NCI-H128 (cell line): Measurements from ENCODE around the gene C3AR1.
"Not testable (repeated sequence)": the region's sequence is repeated elsewhere in the genome, so short reads cannot be mapped to it uniquely, and the experiment has no call there.

ENCODE experiments used
- DNase-seq: peaks from one replicate; lab custom pipeline; 2025; ENCODE audit not compliant: unreplicated experiment; lab: John Stamatoyannopoulos, UW

The C3AR1 gene

GRCh38 chr12:8031017-8031416 lies 35.1 kb downstream of the C3AR1 start:
- DNase-seq: not testable (repeated sequence)

DNA sequence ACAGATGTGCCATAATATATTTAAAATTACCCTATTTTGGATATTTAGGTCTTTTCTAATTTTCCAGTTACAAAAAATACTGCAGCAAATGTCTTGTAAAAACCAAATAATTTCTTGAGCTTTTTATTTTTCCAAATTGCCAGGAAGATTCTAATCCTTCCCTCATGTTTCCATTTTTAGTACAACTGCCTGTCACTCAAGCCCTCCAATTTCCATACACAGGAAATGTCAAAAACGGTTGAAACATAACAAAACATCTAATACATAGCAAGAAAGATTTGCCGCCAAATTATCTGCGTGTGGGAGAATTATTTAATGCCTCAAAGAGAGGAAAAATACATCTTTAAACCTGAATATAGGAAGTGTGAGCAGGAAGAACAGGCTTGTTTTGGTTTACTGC lies 36.0 kb downstream of the C3AR1 start:
- no peak for DNase-seq

DNA sequence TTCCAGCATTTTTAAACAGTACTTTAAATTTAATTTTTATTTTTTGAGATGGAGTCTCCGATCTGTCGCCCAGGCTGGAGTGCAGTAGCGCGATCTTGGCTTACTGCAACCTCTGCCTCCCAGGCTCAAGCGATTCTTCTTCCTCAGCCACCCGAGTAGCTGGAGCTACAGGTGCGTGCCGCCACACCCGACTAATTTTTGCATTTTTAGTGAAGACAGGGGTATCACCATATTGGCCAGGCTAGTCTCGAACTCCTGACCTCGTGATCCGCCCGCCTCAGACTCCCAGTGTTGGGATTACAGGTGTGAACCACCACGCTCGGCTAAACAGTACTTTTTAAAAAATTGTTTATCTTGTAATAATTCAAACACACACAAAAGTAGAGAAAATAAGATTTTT lies 37.9 kb downstream of the C3AR1 start:
- DNase-seq: no peak

GRCh38 chr12:8027856-8028255 lies 38.3 kb downstream of the C3AR1 start:
- no peak for DNase-seq

DNA sequence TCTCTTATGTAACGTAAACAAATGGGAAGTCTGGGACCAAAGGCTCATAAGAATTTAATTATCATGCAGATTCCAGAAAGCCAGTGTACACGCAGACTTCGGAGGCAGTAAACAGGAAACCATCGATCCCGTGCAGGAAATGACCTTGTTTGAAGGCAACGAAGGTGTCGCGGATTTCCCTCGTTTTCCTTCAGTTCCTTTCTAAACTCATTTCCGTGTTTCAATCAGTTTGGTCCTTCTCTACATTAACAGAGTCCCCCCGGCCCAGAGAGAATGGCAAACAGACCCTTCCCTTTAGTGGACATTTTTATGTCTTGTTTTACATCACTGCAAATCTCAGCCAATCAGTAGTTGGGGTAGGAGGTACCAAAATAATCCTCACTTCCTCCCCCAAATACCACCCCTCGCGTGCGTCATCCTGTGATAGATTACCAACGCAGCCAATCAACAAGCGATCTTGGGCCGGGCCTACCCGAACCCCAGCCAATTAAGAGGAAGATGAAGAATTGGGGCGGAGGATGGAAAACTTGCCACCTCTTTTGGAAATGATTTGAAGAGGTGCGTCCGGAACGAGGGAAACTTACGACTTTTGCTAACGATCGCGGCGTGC lies 39.8 kb downstream of the C3AR1 start:
- DNase-seq: peak; percentile 97

- DNase-seq: peak; percentile 26
Measured at GRCh38 chr12:8018666-8019581, 47.2 kb downstream of the C3AR1 start.

DNA sequence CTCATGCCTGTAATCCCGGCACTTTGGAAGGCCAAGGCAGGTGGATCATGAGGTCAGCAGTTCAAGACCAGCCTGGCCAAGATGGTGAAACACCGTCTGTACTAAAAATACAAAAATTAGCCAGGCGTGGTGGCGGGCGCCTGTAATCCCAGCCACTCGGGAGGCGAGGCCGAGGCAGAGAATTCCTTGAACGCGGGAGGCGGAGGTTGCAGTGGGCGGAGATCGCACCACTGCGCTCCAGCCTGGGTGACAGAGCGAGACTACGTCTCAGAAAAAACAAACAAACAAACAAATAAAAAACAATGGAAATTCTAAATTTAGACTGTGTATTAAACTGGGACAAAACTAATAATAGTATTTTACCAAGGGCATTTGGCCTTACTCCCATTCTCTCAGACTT lies 47.9 kb downstream of the C3AR1 start:
- DNase-seq: not testable (repeated sequence)

DNA sequence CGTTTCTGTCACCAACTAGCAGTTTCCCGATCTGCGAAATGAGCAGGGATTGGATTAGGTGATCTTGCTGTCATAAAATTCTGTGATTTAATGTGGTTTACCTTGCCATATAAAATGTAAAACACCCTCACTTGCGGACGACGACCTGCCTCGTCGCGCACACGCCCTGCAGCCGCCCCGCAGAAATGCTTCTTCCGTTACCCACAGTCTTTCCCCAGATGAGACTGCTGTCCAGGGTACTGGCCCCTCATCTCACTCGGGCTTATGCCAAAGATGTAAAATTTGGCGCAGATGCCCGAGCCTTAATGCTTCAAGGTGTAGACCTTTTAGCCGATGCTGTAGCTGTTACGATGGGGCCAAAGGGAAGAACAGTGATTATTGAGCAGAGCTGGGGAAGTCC lies 51.3 kb downstream of the C3AR1 start:
- DNase-seq: no peak

DNA sequence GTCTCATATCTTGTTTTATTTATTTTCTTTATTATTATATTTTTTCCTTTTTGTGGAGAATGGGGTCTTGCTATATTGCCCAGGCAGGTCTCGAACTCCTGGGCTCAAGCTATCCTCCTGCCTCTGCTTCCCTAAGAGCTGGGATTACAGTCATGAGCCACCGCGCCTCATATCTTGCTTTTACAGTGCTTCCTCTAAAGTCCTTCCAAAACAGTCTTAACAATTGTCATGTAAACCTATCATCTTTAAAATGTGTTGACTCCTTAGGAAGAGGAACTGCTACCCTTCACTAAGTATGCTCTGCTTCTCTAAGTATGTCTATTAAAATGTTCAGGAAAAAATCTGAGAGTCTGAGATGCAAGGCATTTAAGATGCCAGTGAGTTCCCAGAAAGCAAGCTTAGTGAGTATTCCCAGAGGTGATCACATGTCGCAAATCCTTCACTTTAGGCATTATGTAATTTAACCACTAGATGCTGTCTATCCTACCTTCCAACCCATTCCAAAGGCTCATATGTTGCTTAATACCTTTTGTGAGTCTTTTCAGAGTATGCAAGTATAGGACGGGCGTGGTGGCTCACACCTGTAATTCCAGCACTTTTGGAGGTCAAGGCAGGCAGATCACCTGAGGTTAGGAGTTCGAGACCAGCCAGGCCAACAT lies 53.4 kb downstream of the C3AR1 start:
- DNase-seq: no peak

DNA sequence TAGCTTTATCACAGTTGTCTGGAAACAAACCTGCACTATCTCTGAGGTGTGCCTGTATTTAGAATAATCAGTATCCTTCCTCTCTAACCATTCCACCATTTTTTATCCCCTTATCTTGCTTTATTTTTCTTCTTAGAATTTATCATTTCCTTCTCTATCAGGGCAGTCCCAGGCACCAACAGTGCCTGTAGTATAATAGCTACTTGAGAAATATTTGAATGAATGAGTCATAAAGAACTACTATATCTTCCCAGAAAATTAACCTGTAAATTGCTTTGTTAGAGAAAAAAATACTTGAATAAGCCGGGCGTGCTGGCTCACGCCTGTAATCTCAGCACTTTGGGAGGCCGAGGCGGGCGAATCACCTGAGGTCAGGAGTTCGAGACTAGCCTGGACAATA lies 54.8 kb downstream of the C3AR1 start:
- no peak for DNase-seq
